ENCODE measurements around the gene ORAI1.

GRCh38 chr12:121663610-121663929 is 37.2 kb downstream of the ORAI1 start:
- no peak for TF ChIP-seq CTCF (IDR thresholded peaks at IDR 0.05; ENCODE audit: extremely low read depth in 1 of 2, insufficient read depth in 1 of 2, low read depth in 1 of 2, low read length in 2 of 2)
- TF ChIP-seq POLR2A (IDR thresholded peaks at IDR 0.05; ENCODE audit: low read depth, low read length): no peak
- TF ChIP-seq EZH2 (IDR thresholded peaks at IDR 0.05; ENCODE audit: borderline replicate concordance, low read depth, low read length, severe bottlenecking): no peak
- TF ChIP-seq POLR2AphosphoS5 (IDR thresholded peaks at IDR 0.05; ENCODE audit: insufficient read depth, low read depth, low read length): no peak
- no peak for TF ChIP-seq MAX (IDR thresholded peaks at IDR 0.05; ENCODE audit: insufficient read depth, insufficient read length)
- no peak for TF ChIP-seq FOS (IDR thresholded peaks at IDR 0.05; ENCODE audit: borderline replicate concordance, insufficient read depth, low read length)
- no peak for TF ChIP-seq JUN (IDR thresholded peaks at IDR 0.05; ENCODE audit: borderline replicate concordance, insufficient read depth, insufficient read length, low read depth)
- TF ChIP-seq GATA2 (IDR thresholded peaks at IDR 0.05; ENCODE audit: insufficient read depth, insufficient read length, low read depth, low read length): no peak
- no peak for TF ChIP-seq MYC (IDR thresholded peaks at IDR 0.05; ENCODE audit: low read depth, low read length)
